GM12878 (cell line): ENCODE measurements around the gene C16orf92. TPM values are rescaled to one million over a fixed set of nuclear protein-coding genes. Genes with fewer than 3 reads are reported as not detected.

Experiments
- ATAC-seq: fragments of 200-7000 bp; cut with Tn5 transposase; 3 replicates; pipeline ENCODE4 v1.9.1; 2020; ENCODE audit warnings: mild to moderate bottlenecking, moderate library complexity
- BruUV-seq: library from RNA; stranded (reverse); fragments of 400-500 nt; replicated peaks from 2 replicates; lab custom pipeline; 2021; lab: Mats Ljungman, UMichigan
- CTCF ChIA-PET: fragments of 300-600 bp; sonication (Branson Sonifier 250); formaldehyde crosslinking; extraction: SDS; loops from one replicate; lab custom pipeline; 2021; ENCODE audit warnings: inconsistent platforms; lab: Yijun Ruan, JAX
- POLR2A ChIA-PET: fragments of 350-600 bp; formaldehyde crosslinking; extraction: SDS; loops from one replicate; lab custom pipeline; 2021; ENCODE audit warnings: inconsistent platforms; lab: Charles Lee
- RAD21 ChIA-PET: fragments of 300-600 bp; sonication (Branson Sonifier 250); formaldehyde crosslinking; loops from one replicate; lab custom pipeline; 2023; ENCODE audit warnings: antibody characterized with exemption; ENCODE audit not compliant: unreplicated experiment; lab: Charles Lee
- SMC1A ChIA-PET: fragments of 300-600 bp; sonication (Branson Sonifier 250); formaldehyde crosslinking; loops from one replicate; lab custom pipeline; 2023; ENCODE audit not compliant: unreplicated experiment, uncharacterized antibody; lab: Charles Lee
- DNase-seq: peaks from one replicate; pipeline ENCODE4 v3.0.0-alpha.2; 2011; ENCODE audit warnings: low read depth, low spot score
- FAIRE-seq: peaks from 3 replicates; lab custom pipeline; 2011; peaks lifted over from hg19 to GRCh38; lab: Jason Lieb, UNC
- H2AFZ ChIP-seq: 2 replicates; pipeline ENCODE4 v1.6.0; 2011; ENCODE audit warnings: low read depth, low read length, control low read depth; ENCODE audit not compliant: control insufficient read depth
- H3K27ac ChIP-seq: 2 replicates; pipeline ENCODE4 v1.5.1; 2011; ENCODE audit warnings: control low read depth; ENCODE audit not compliant: control insufficient read depth, insufficient read depth
- H3K27me3 ChIP-seq, 2 experiments: replicated peaks in 1 of 2; 2 replicates each; pipeline versions ENCODE4 v1.6.0 to v1.6.1; 2011; ENCODE audit warnings: low read length in 1 of 2; ENCODE audit not compliant: control insufficient read depth in 2 of 2, insufficient read depth in 2 of 2
- H3K36me3 ChIP-seq, 2 experiments: 2 replicates each; pipeline ENCODE4 v1.5.1; 2011; ENCODE audit warnings: low read length in 1 of 2; ENCODE audit not compliant: control insufficient read depth in 2 of 2, insufficient read depth in 2 of 2
- H3K4me1 ChIP-seq: 2 replicates; pipeline ENCODE4 v1.6.1; 2011; ENCODE audit warnings: mild to moderate bottlenecking, low read length, moderate library complexity, mixed read lengths; ENCODE audit not compliant: control insufficient read depth, insufficient read depth
- H3K4me2 ChIP-seq: 2 replicates; pipeline ENCODE4 v1.6.0; 2011; ENCODE audit warnings: control low read depth; ENCODE audit not compliant: control insufficient read depth, insufficient read depth
- H3K4me3 ChIP-seq: fragments of 200-600 bp; sonication (generic); 2 replicates; pipeline ENCODE4 v1.5.1; 2016
- H3K79me2 ChIP-seq: 2 replicates; pipeline ENCODE4 v1.6.0; 2011; ENCODE audit warnings: low read length; ENCODE audit not compliant: control insufficient read depth, insufficient read depth
- H3K9ac ChIP-seq: 2 replicates; pipeline ENCODE4 v1.8.0; 2011; ENCODE audit warnings: low read length, control low read depth, mixed read lengths; ENCODE audit not compliant: control insufficient read depth, insufficient read depth
- H3K9me3 ChIP-seq: replicated peaks from 3 replicates; pipeline ENCODE4 v1.5.1; 2011; ENCODE audit warnings: mild to moderate bottlenecking, low read length; ENCODE audit not compliant: control insufficient read depth, insufficient read depth
- H4K20me1 ChIP-seq: 2 replicates; pipeline ENCODE4 v1.6.0; 2011; ENCODE audit not compliant: control insufficient read depth, insufficient read depth
- CHD1 ChIP-seq: IDR thresholded peaks from 2 replicates; pipeline ENCODE4 v1.6.1; 2012; ENCODE audit warnings: low read depth, low read length, improper control_type of control experiment
- CUX1 ChIP-seq: IDR thresholded peaks from 2 replicates; pipeline ENCODE4 v1.6.1; 2012; ENCODE audit warnings: improper control_type of control experiment, low read depth, low read length; ENCODE audit not compliant: insufficient replicate concordance
- EZH2 ChIP-seq: IDR thresholded peaks from 2 replicates; pipeline ENCODE4 v1.6.1; 2012; ENCODE audit warnings: low read depth, mild to moderate bottlenecking, control low read depth, inconsistent platforms, low read length, borderline replicate concordance; ENCODE audit not compliant: control insufficient read depth
- FOS ChIP-seq: IDR thresholded peaks from 3 replicates; pipeline ENCODE4 v1.6.1; 2011; ENCODE audit warnings: borderline replicate concordance; ENCODE audit not compliant: insufficient read length; ENCODE audit errors: extremely low read depth
- MTA3 ChIP-seq: IDR thresholded peaks from 2 replicates; pipeline ENCODE4 v1.6.1; 2012; ENCODE audit warnings: low read length, inconsistent platforms, borderline replicate concordance
- MYC ChIP-seq: IDR thresholded peaks from 2 replicates; pipeline ENCODE4 v1.6.1; 2011; ENCODE audit warnings: mild to moderate bottlenecking, low read length, moderate library complexity, inconsistent platforms; ENCODE audit not compliant: insufficient read depth, insufficient replicate concordance, insufficient read length, severe bottlenecking
- NR2C1 ChIP-seq: fragments of 450-650 bp; IDR thresholded peaks from 2 replicates; pipeline ENCODE4 v1.6.1; 2017; ENCODE audit warnings: antibody characterized with exemption, mild to moderate bottlenecking, moderate library complexity
- RAD51 ChIP-seq: fragments of 450-650 bp; IDR thresholded peaks from 2 replicates; pipeline ENCODE4 v1.6.1; 2016; ENCODE audit warnings: moderate library complexity, mild to moderate bottlenecking, inconsistent platforms
- SUPT20H ChIP-seq: IDR thresholded peaks from 2 replicates; pipeline ENCODE4 v1.6.1; 2011; ENCODE audit warnings: low read depth, mild to moderate bottlenecking, low read length, moderate library complexity, borderline replicate concordance; ENCODE audit not compliant: control insufficient read depth
- SUZ12 ChIP-seq: fragments of 200-600 bp; sonication (generic); IDR thresholded peaks from one replicate; pipeline ENCODE4 v1.6.1; 2018; ENCODE audit warnings: antibody characterized with exemption, mild to moderate bottlenecking; ENCODE audit not compliant: unreplicated experiment
- TCF12 ChIP-seq: IDR thresholded peaks from 2 replicates; pipeline ENCODE4 v1.6.1; 2011; ENCODE audit warnings: low read depth, mild to moderate bottlenecking, low read length
- TCF3 ChIP-seq: IDR thresholded peaks from 2 replicates; pipeline ENCODE4 v1.6.1; 2012; ENCODE audit warnings: low read depth, mild to moderate bottlenecking, low read length, borderline replicate concordance; ENCODE audit not compliant: insufficient read depth
- ZSCAN29 ChIP-seq: fragments of 450-650 bp; IDR thresholded peaks from 2 replicates; pipeline ENCODE4 v1.6.1; 2017; ENCODE audit warnings: mild to moderate bottlenecking, moderate library complexity
- WGBS: methylation state at CpG from one replicate; pipeline ENCODE4 v1.1.6; 2016; ENCODE audit warnings: low lambda C conversion rate; ENCODE audit not compliant: insufficient replicate concordance, insufficient coverage; ENCODE audit errors: missing lambda C conversion rate; 5-methylcytosine and 5-hydroxymethylcytosine counted together
- in situ Hi-C: fragments of 300-500 bp; cut with MboI; formaldehyde crosslinking; loops from 9 replicates; pipeline ENCODE4 v1.14.3; 2018; ENCODE audit warnings: mixed read lengths
- intact Hi-C: fragments of 100-400 bp; cut with micrococcal nuclease; formaldehyde crosslinking; loops from one replicate; pipeline ENCODE4 v1.14.2; 2022; ENCODE audit not compliant: unreplicated experiment
- polyA plus RNA-seq, 11 experiments: library from polyadenylated mRNA; depleted of rRNA in 4 of 11; unstranded in 6 of 11; stranded (reverse) in 5 of 11; fragments of >200 nt; fragmentation: Nextera tagmentation in 4 of 11; fragmentation: Illumina TruSeq in 1 of 11; extraction: Ambion mirVana in 4 of 11; extraction: Trizol in 1 of 11; gene quantifications; 1 replicate in 1 of 11; 2 replicates in 10 of 11; pipeline versions ENCODE4 v1.2.1 to v1.2.3, GENCODE V29; 2011 to 2016; ENCODE audit warnings: inconsistent platforms in 2 of 11, missing spikeins in 2 of 11, low read depth in 1 of 11
- total RNA-seq, 4 experiments: library from RNA; depleted of rRNA in 3 of 4; stranded (reverse); fragments of >200 nt in 3 of 4; fragmentation: Illumina TruSeq in 1 of 4; extraction: Trizol in 1 of 4; gene quantifications; 2 replicates each; pipeline versions ENCODE4 v1.2.1 to v1.2.3, GENCODE V29; 2013 to 2021
- TF ChIP-seq, protein P1 (sequence below): IDR thresholded peaks from 2 replicates; pipeline ENCODE4 v1.6.1; 2011; ENCODE audit warnings: borderline replicate concordance, low read depth, mild to moderate bottlenecking, moderate library complexity, mixed read lengths, low read length; ENCODE audit not compliant: insufficient read depth; ENCODE audit errors: extremely low read length

The C16orf92 gene
- total and polyA plus RNA-seq, 10 of the 15 experiments (the other 5 are each of a cell fraction or from before 2014, with no cell fraction given): not detected

DNA sequence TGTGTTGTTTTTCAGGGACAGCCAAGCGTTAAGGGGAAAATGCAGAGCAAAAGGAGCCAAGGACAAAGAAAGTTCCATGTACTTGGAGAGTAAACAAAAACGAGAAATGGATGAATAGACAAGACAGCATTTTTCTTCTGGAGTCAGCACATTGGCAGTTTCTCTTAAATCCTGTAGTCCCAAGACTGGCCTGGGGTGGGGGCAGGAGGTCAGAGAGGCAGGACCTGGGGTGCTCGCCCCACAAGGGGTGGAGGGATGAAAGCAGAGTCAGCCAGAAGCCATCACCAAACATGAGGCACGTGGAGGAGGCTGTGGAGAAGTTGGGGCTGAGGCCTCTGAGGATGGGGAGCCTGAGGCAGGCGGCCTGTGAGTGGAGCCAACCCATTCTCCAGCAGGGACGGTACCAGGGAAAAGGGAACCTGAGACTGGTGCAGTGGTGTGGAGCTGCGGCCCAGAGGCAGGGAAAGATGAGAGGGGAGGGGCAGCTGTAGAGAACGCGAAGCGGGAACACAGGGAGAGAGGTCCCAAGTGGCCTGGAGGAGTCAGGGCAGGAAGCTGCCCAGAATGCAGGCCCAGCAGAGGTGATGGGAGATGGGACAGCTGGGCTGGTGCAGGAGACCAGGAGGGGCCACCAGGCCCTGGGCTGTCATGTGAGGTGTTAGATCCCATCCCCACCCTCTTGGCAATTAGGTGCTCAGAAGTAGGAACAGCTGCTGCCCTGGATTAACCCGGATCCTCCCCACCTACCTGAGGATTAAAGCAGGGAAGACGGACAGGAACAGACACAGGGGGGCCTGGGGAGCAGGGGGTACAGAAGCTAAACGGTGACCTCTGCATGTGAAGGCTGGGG, 4.8 kb downstream of the C16orf92 start:
- H2AFZ ChIP-seq: no peak overlapping the region
- ChIA-PET RAD21 (no interaction called here), CTCF (interaction anchor here (0.6 to 0.7 kb wide), 2 partner anchors 9 to 15 kb away, joined by 3 read pairs; no protein-coding TSS in a partner anchor), SMC1A (interaction anchor here (0.6 kb wide), 1 partner anchor 7 kb away, joined by 4 read pairs; no protein-coding TSS in a partner anchor), POLR2A (interaction anchor here (0.8 kb wide), 1 partner anchor 17 kb away, joined by 3 read pairs; the partner anchor contains the start of gene DOC2A)
- H3K4me2 ChIP-seq: no peak overlapping the region
- no peaks in the 10 kb centered on the region for H3K79me2 ChIP-seq
- no peak for DNase-seq
- H3K9me3 ChIP-seq: no peaks in the 10 kb centered on the region
- H4K20me1 ChIP-seq: no peaks in the 10 kb centered on the region; the same call in 1 of the 2 replicates
- 20% methylated on average over 13 of the region's 13 CpGs for WGBS
- FAIRE-seq: no peak
- H3K36me3 ChIP-seq: no peaks in the 10 kb centered on the region
- BruUV-seq: no TSS peak
- H3K4me1 ChIP-seq: no peaks in the 10 kb centered on the region
- intact Hi-C loops (loop anchor here (10.0 kb wide), 1 partner anchor 123 kb away; the partner anchor contains the start of gene ASPHD1), in situ Hi-C loops (loop anchor here (5.0 kb wide), 1 partner anchor 331 kb away; no protein-coding TSS in a partner anchor)
- no peak for TF ChIP-seq MYC
- no peak for TF ChIP-seq EZH2
- no peak for TF ChIP-seq ZSCAN29
- no peak for TF ChIP-seq TCF3
- no peak for TF ChIP-seq SUPT20H
- no peak for TF ChIP-seq RAD51
- TF ChIP-seq CHD1: no peak
- TF ChIP-seq, protein P1, sequence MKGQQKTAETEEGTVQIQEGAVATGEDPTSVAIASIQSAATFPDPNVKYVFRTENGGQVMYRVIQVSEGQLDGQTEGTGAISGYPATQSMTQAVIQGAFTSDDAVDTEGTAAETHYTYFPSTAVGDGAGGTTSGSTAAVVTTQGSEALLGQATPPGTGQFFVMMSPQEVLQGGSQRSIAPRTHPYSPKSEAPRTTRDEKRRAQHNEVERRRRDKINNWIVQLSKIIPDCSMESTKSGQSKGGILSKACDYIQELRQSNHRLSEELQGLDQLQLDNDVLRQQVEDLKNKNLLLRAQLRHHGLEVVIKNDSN: no peak
- TF ChIP-seq NR2C1: no peak
- no peak for TF ChIP-seq CUX1
- no peak for TF ChIP-seq MTA3
- no peak for TF ChIP-seq FOS
- TF ChIP-seq TCF12: no peak
- no peak for TF ChIP-seq SUZ12
- H3K27ac ChIP-seq: no peak overlapping the region
- peaks cover 6 to 14% of the 10 kb centered on the region in 2 experiments; a peak in 3 of 4 replicates for H3K27me3 ChIP-seq
- no peak overlapping the region for H3K9ac ChIP-seq
- no peak for ATAC-seq
- no peak overlapping the region for H3K4me3 ChIP-seq
